Activated CD4-positive, alpha-beta T cell treated with anti-CD3 and anti-CD28 coated beads, Interleukin-2, amount 10 ng/mL, durations not matched to agents 7 days and 5 days (primary cell): ENCODE results near the gene ATP2A3. TPM values are rescaled to one million over a fixed set of nuclear protein-coding genes. Genes with fewer than 3 reads are reported as not detected.

ENCODE experiments used
- CTCF ChIA-PET: fragments of 350-600 bp; sonication (Branson Sonifier 250); formaldehyde crosslinking; loops from one replicate; lab custom pipeline; 2021; ENCODE audit warnings: antibody characterized with exemption; lab: Charles Lee
- POLR2A ChIA-PET: fragments of 350-600 bp; sonication (Branson Sonifier 250); formaldehyde crosslinking; loops from one replicate; lab custom pipeline; 2021; ENCODE audit warnings: antibody characterized with exemption; lab: Charles Lee
- DNase-seq: peaks from one replicate; pipeline ENCODE4 v3.0.0-alpha.2; 2020
- H3K27ac Mint-ChIP-seq: one replicate; pipeline ENCODE4 v1.8.0; 2021; ENCODE audit warnings: mild to moderate bottlenecking, moderate library complexity, mixed read lengths
- H3K27me3 Mint-ChIP-seq: one replicate; pipeline ENCODE4 v1.8.0; 2021; ENCODE audit warnings: mixed read lengths
- H3K36me3 Mint-ChIP-seq: one replicate; pipeline ENCODE4 v1.8.0; 2021; ENCODE audit warnings: low read depth, mixed read lengths
- H3K4me1 Mint-ChIP-seq: one replicate; pipeline ENCODE4 v1.8.0; 2021; ENCODE audit warnings: mixed read lengths
- H3K4me3 Mint-ChIP-seq: one replicate; pipeline ENCODE4 v1.8.0; 2021; ENCODE audit warnings: mild to moderate bottlenecking, moderate library complexity, mixed read lengths
- H3K9me3 Mint-ChIP-seq: one replicate; pipeline ENCODE4 v1.8.0; 2021; ENCODE audit warnings: mixed read lengths
- total RNA-seq, 2 experiments: library from RNA; stranded (reverse); gene quantifications; one replicate each; pipeline ENCODE4 v1.2.3, GENCODE V29; 2021

The ATP2A3 gene
- total RNA-seq, 2 experiments from 2014 or later: 294 to 329 TPM

GRCh38 chr17:3946711-3947235 lies 17.5 kb downstream of the ATP2A3 start:
- no peak for DNase-seq
- POLR2A ChIA-PET: no interaction called here
- Mint-ChIP-seq H3K27me3 (no peaks in the 10 kb centered on the region), H3K4me3 (no peak overlapping the region), H3K36me3 (peaks cover 45% of the 10 kb centered on the region), H3K4me1 (peaks cover 2% of the 10 kb centered on the region), H3K27ac (no peak overlapping the region), H3K9me3 (no peaks in the 10 kb centered on the region)
- CTCF ChIA-PET: interaction anchor here (0.6 to 2.0 kb wide), 2 partner anchors 19 to 35 kb away, joined by 4 to 5 read pairs; no protein-coding TSS in a partner anchor

DNA sequence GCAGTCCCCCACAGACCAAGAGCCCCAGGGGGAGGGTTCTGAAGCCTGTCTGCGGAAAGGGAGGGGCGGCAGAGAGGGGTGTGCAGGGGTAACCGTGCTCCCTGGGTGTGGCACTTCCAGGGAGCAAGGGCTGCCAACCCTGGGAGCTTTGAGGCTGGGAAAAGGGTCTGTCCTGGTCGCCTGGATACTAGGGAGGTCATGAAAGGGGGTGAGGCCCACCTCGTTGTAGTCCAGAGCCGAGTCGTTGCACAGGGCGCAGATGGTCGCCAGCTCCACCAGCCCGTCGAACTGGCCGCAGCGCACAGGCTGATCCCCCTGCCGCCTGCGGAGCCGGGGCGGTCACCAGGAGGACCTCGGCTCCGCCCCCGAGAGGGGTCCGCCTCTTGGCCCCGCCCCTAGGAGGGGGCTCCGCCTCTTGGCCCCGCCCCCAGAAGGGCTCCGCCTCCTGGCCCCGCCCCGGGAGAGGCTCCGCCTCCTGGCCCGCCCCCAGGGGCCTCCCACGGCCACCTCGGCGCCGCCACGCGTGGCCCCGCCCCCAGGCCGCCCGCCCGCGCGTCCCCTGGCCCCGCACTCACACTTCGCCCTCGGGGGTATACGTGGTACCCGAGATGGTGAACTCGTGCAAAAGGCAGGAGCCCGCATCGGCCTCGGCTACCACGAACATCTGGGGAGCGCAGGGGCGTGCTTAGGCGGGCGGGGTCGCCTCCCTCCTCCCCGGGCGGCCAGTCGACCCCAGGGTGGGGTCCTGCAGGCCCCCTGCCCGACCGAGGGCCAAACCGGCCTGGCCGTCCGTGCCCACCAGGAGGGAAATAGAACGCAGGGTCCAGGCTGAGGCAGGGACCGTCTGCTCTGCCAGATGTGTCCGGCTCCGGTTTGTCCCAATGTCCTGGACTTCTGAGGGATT lies 19.5 kb downstream of the ATP2A3 start:
- Mint-ChIP-seq H3K4me3 (no peak overlapping the region), H3K9me3 (no peaks in the 10 kb centered on the region), H3K27ac (no peak overlapping the region), H3K27me3 (no peaks in the 10 kb centered on the region), H3K36me3 (peaks cover 57% of the 10 kb centered on the region), H3K4me1 (peaks cover 2% of the 10 kb centered on the region)
- peak; percentile 35 for DNase-seq
- ChIA-PET POLR2A (no interaction called here), CTCF (interaction anchor here (0.6 kb wide), 1 partner anchor 925 kb away, joined by 3 read pairs; no protein-coding TSS in a partner anchor)

- Mint-ChIP-seq H3K27ac (no peak overlapping the region), H3K4me3 (no peak overlapping the region), H3K27me3 (no peaks in the 10 kb centered on the region), H3K36me3 (peaks cover 60% of the 10 kb centered on the region), H3K9me3 (no peaks in the 10 kb centered on the region), H3K4me1 (no peaks in the 10 kb centered on the region)
- DNase-seq: no peak
- ChIA-PET POLR2A (no interaction called here), CTCF (no interaction called here)
These were observed 20.9 kb downstream of the ATP2A3 start for GRCh38 chr17:3943240-3943891.

- POLR2A ChIA-PET: no interaction called here
- H3K4me1 Mint-ChIP-seq: no peaks in the 10 kb centered on the region
- CTCF ChIA-PET: no interaction called here
- no peak overlapping the region for H3K27ac Mint-ChIP-seq
- DNase-seq: no peak
- H3K4me3 Mint-ChIP-seq: no peak overlapping the region
- no peaks in the 10 kb centered on the region for H3K9me3 Mint-ChIP-seq
- H3K27me3 Mint-ChIP-seq: no peaks in the 10 kb centered on the region
- H3K36me3 Mint-ChIP-seq: peaks cover 70% of the 10 kb centered on the region
These were observed 23.1 kb downstream of the ATP2A3 start for GRCh38 chr17:3940965-3941698.

GRCh38 chr17:3937359-3937758 lies 26.9 kb downstream of the ATP2A3 start:
- Mint-ChIP-seq H3K36me3 (peaks cover 70% of the 10 kb centered on the region), H3K27ac (no peak overlapping the region), H3K9me3 (no peaks in the 10 kb centered on the region), H3K27me3 (no peaks in the 10 kb centered on the region), H3K4me1 (no peaks in the 10 kb centered on the region), H3K4me3 (no peak overlapping the region)
- CTCF ChIA-PET: no interaction called here
- no peak for DNase-seq
- POLR2A ChIA-PET: no interaction called here

- H3K4me1 Mint-ChIP-seq: no peaks in the 10 kb centered on the region
- ChIA-PET POLR2A (no interaction called here), CTCF (interaction anchor here (0.7 to 1.3 kb wide), 2 partner anchors 21 to 89 kb away, joined by 3 to 4 read pairs; no protein-coding TSS in a partner anchor)
- H3K27me3 Mint-ChIP-seq: no peaks in the 10 kb centered on the region
- peaks cover 66% of the 10 kb centered on the region for H3K36me3 Mint-ChIP-seq
- no peak for DNase-seq
- H3K4me3 Mint-ChIP-seq: no peak overlapping the region
- no peak overlapping the region for H3K27ac Mint-ChIP-seq
- no peaks in the 10 kb centered on the region for H3K9me3 Mint-ChIP-seq
These were observed 28.3 kb downstream of the ATP2A3 start for GRCh38 chr17:3935825-3936355.

DNA sequence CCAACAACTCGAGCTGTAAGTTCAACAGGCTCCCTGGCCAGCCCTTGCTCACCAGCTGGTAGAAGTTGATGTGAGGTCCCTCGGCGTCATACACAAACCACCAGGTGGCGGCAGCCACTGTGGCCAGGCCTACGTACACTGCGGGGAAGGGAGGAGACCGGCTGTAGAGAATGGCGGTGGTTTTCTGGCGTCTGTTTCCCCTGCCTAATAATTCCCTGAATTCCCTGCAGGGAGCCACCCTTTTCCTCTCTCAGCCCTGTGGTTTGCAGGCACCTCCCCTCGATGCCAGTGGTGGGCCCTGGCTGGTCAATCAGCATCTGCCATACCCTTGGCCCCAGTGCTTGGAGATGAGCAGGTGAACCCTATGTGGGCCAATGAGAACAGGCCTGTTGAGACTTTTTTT lies 29.1 kb downstream of the ATP2A3 start:
- peak; percentile 49 for DNase-seq
- CTCF ChIA-PET: interaction anchor here (0.7 to 1.7 kb wide), 3 partner anchors 11 to 43 kb away, joined by 3 to 4 read pairs (median 3); no protein-coding TSS in a partner anchor
- no peaks in the 10 kb centered on the region for H3K27me3 Mint-ChIP-seq
- no peak overlapping the region for H3K4me3 Mint-ChIP-seq
- H3K4me1 Mint-ChIP-seq: no peaks in the 10 kb centered on the region
- H3K9me3 Mint-ChIP-seq: no peaks in the 10 kb centered on the region
- H3K27ac Mint-ChIP-seq: no peak overlapping the region
- POLR2A ChIA-PET: no interaction called here
- peaks cover 66% of the 10 kb centered on the region for H3K36me3 Mint-ChIP-seq

DNA sequence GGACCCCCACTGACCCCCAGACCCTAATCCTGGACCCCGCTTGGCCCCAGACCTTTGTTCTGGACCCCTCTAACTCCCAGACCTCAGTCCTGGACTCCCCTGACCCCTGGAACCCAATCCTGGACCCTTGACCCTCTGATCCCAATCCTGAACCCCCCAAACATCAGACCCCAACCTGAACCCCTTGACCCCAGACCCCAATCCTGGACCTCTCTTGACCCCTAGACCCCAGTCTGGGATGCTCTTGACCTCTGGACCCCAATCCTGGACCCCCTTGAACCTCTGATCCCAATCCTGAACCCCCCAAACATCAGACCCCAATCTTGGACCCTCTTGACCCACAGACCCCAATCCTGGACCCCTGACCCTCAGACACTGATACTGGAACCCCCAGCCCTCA lies 34.5 kb downstream of the ATP2A3 start:
- Mint-ChIP-seq H3K27ac (no peak overlapping the region), H3K9me3 (no peaks in the 10 kb centered on the region), H3K36me3 (peaks cover 49% of the 10 kb centered on the region), H3K4me3 (no peak overlapping the region), H3K27me3 (no peaks in the 10 kb centered on the region), H3K4me1 (no peaks in the 10 kb centered on the region)
- DNase-seq: no peak
- POLR2A ChIA-PET: no interaction called here
- CTCF ChIA-PET: interaction anchor here (0.6 to 0.7 kb wide), 2 partner anchors 89 to 290 kb away, joined by 3 read pairs; no protein-coding TSS in a partner anchor

- H3K36me3 Mint-ChIP-seq: peaks cover 48% of the 10 kb centered on the region
- H3K27me3 Mint-ChIP-seq: no peaks in the 10 kb centered on the region
- ChIA-PET POLR2A (no interaction called here), CTCF (interaction anchor here (0.6 to 0.8 kb wide), 2 partner anchors 15 to 61 kb away, joined by 3 to 4 read pairs; no protein-coding TSS in a partner anchor)
- no peak overlapping the region for H3K4me3 Mint-ChIP-seq
- no peak for DNase-seq
- H3K9me3 Mint-ChIP-seq: no peaks in the 10 kb centered on the region
- H3K27ac Mint-ChIP-seq: no peak overlapping the region
- no peaks in the 10 kb centered on the region for H3K4me1 Mint-ChIP-seq
These were observed 35.1 kb downstream of the ATP2A3 start for GRCh38 chr17:3929181-3929580.

DNA sequence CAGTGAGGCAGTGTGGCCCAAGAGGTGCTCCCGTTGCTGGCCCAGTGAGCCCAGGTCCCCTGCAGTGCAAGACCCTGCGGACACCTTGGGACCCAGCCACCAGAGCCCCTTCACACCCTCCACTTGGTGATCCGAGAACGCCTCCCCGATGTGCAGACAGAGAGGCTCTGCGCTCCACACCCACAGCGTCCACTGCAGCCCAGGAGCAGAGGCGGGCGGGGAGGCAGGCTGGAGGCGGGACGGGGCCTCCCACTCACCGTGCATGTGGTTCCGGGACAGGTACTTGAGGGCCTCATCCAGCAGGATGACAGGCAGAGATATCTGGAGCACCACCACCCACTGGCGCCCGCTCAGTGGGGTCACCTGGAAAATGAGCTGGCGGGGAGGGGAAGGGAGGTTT lies 35.8 kb downstream of the ATP2A3 start:
- no peaks in the 10 kb centered on the region for H3K9me3 Mint-ChIP-seq
- CTCF ChIA-PET: interaction anchor here (0.6 to 1.5 kb wide), 4 partner anchors 14 to 122 kb away, joined by 3 to 4 read pairs (median 3); no protein-coding TSS in a partner anchor
- H3K4me1 Mint-ChIP-seq: no peaks in the 10 kb centered on the region
- peaks cover 43% of the 10 kb centered on the region for H3K36me3 Mint-ChIP-seq
- no peaks in the 10 kb centered on the region for H3K27me3 Mint-ChIP-seq
- no peak for DNase-seq
- H3K4me3 Mint-ChIP-seq: no peak overlapping the region
- H3K27ac Mint-ChIP-seq: no peak overlapping the region
- POLR2A ChIA-PET: no interaction called here

GRCh38 chr17:3927628-3928340 lies 36.5 kb downstream of the ATP2A3 start:
- CTCF ChIA-PET: interaction anchor here (0.6 to 2.1 kb wide), 4 partner anchors 39 to 125 kb away, joined by 3 to 6 read pairs (median 4); partner anchors contain the start of gene NCBP3
- Mint-ChIP-seq H3K4me1 (no peaks in the 10 kb centered on the region), H3K9me3 (no peaks in the 10 kb centered on the region), H3K4me3 (no peak overlapping the region), H3K36me3 (peaks cover 41% of the 10 kb centered on the region), H3K27ac (no peak overlapping the region), H3K27me3 (no peaks in the 10 kb centered on the region)
- no peak for DNase-seq
- POLR2A ChIA-PET: no interaction called here
